GM12864 (cell line): ENCODE measurements around the gene MLX.
A peak's percentile ranks its signal among the peaks of the same experiment; 100 is the strongest.
"Not testable (repeated sequence)": the region's sequence is repeated elsewhere in the genome, so short reads cannot be mapped to it uniquely, and the experiment has no call there.

Experiments
- DNase-seq: peaks from one replicate; pipeline ENCODE4 v3.0.0-alpha.2; 2011; ENCODE audit warnings: low read depth
- H3K4me3 ChIP-seq: 2 replicates; pipeline ENCODE4 v1.5.1; 2011; ENCODE audit warnings: mild to moderate bottlenecking, low read depth, low read length, control low read depth
- TF ChIP-seq, protein P1 (sequence below): IDR thresholded peaks from 2 replicates; pipeline ENCODE4 v1.5.1; 2011; ENCODE audit warnings: low read depth, mild to moderate bottlenecking, moderate library complexity, low read length, control low read depth, inconsistent platforms; ENCODE audit errors: missing control alignments

Gene MLX

DNA sequence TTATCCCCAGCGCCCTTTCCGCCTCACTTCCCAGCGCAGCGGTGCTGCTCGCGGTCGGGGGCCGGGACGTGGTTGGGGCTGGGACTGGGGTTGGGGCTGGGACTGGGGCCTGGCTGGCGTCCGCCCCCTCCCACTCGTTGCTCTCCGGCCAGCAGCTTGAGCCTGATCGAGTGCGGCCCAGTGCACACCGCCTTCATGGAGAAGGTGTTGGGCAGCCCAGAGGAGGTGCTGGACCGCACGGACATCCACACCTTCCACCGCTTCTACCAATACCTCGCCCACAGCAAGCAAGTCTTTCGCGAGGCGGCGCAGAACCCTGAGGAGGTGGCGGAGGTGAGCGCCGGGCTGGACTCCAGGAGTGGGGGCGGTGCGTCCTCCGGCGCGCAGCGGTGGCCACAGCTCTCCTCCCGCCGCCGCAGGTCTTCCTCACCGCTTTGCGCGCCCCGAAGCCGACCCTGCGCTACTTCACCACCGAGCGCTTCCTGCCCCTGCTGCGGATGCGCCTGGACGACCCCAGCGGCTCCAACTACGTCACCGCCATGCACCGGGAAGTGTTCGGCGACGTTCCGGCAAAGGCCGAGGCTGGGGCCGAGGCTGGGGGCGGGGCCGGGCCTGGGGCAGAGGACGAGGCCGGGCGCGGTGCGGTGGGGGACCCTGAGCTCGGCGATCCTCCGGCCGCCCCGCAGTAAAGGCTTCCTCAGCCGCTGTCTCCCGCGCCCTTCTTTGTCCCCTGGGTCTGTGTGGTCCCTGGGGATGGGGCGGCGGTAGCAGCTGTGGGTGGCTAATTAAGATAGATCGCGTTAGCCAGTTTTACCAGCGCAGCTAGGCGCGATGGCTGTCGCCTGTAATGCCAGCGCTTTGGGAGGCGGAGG is 12.4 kb upstream of the MLX start:
- H3K4me3 ChIP-seq = peak overlapping the region; percentile 87
- TF ChIP-seq, protein P1, sequence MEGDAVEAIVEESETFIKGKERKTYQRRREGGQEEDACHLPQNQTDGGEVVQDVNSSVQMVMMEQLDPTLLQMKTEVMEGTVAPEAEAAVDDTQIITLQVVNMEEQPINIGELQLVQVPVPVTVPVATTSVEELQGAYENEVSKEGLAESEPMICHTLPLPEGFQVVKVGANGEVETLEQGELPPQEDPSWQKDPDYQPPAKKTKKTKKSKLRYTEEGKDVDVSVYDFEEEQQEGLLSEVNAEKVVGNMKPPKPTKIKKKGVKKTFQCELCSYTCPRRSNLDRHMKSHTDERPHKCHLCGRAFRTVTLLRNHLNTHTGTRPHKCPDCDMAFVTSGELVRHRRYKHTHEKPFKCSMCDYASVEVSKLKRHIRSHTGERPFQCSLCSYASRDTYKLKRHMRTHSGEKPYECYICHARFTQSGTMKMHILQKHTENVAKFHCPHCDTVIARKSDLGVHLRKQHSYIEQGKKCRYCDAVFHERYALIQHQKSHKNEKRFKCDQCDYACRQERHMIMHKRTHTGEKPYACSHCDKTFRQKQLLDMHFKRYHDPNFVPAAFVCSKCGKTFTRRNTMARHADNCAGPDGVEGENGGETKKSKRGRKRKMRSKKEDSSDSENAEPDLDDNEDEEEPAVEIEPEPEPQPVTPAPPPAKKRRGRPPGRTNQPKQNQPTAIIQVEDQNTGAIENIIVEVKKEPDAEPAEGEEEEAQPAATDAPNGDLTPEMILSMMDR = no peak
- DNase-seq = peak; percentile 57

DNA sequence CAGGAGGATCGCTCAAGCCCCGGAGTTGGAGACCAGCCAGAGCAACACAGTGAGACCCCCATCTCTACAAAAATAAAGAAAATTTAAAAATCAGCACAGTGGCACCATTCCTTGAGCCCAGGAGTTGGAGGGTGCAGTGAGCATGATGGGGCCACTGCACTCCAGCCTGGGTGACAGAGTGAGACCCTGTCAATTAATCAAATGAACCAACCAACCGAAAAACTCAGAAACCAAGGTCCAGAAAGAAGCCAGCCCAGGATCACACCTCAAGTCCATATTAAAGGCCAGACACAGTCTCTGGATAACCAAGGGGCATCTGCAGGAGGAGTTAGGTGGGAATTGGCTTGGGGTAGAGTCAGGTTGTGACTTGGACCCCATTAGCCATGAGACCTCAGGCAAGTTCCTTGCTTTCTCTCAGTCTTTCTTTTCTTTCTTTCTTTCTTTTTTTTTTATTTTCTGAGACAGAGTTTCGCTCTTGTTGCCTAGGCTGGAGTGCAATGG is 11.7 kb upstream of the MLX start:
- TF ChIP-seq, protein P1 = no peak
- H3K4me3 ChIP-seq = peak overlapping the region; percentile 87
- no peak for DNase-seq

DNA sequence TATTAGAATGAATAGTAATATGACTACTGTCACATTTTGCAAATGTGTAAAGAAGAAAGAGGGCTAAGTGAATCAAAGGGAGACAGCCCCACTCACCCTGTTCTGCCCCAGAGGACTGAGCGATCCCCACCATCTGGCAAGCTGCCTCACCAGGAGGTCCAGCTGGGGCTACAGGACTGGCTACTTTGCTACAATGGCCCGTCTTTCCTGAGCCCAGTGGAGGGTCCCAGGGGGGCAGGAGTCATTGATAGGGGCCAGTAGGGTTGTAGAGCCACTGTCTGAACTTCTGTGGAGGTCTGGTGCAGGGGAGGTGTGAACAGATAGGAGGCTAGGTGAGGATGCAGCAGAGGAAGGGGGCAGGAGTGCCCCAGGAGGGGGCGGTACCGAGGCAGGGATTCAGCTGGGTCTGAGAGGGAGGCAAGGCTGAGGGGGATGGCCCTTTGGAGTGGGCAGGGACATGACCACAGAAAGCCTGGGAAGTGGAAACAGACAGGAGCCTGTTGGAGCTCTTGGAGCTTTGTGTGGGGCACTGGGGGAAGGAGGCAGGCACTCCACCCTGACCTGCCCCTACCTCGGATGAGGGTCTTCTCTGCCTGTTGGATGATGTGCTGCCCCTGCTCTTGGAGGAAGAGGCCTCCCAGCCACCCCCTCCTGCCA is 10.8 kb upstream of the MLX start:
- not testable (repeated sequence) for H3K4me3 ChIP-seq, DNase-seq

GRCh38 chr17:42559075-42559474 is 7.8 kb upstream of the MLX start:
- TF ChIP-seq, protein P1 = no peak
- no peak for DNase-seq

More for the DNA sequence above, 10.8 kb upstream of the MLX start:
- TF ChIP-seq, protein P1 = peak; percentile 27

GRCh38 chr17:42560246-42560645 is 6.7 kb upstream of the MLX start:
- no peak for DNase-seq
- TF ChIP-seq, protein P1 = no peak
- no peak overlapping the region for H3K4me3 ChIP-seq

More at GRCh38 chr17:42559075-42559474, 7.8 kb upstream of the MLX start:
- no peak overlapping the region for H3K4me3 ChIP-seq

GRCh38 chr17:42561897-42562387 is 5.0 kb upstream of the MLX start, which contains the start of gene COASY:
Gene COASY (plus strand): TSS chr17:42562148. CDS start chr17:42562623, 475 bp downstream.
- DNase-seq = peak; percentile 95
- TF ChIP-seq, protein P1 = no peak
- H3K4me3 ChIP-seq = peak within 1 kb of the TSS; percentile 94
